DMS53 (cell line): ENCODE results near the gene OR10A5.
A peak's percentile ranks its signal among the peaks of the same experiment; 100 is the strongest.
"Not testable (repeated sequence)": the region's sequence is repeated elsewhere in the genome, so short reads cannot be mapped to it uniquely, and the experiment has no call there.

Source experiments
- DNase-seq: peaks from one replicate; lab custom pipeline; 2025; lab: John Stamatoyannopoulos, UW

OR10A5 gene

GRCh38 chr11:6845383-6845782 is at the start of gene OR10A5:
Gene OR10A5 (plus strand): TSS chr11:6845683. CDS start chr11:6845683, 0 bp downstream.
- DNase-seq: no peak

GRCh38 chr11:6799402-6799801 is 46.1 kb upstream of the OR10A5 start, which contains the start of gene OR6A2:
Gene OR6A2 (minus strand): TSS chr11:6799689. CDS start chr11:6795708, 3,981 bp downstream.
- peak; percentile 49 for DNase-seq

- DNase-seq: not testable (repeated sequence)
Observed at GRCh38 chr11:6801075-6801474, 44.4 kb upstream of the OR10A5 start.

- DNase-seq: peak; percentile 73
Observed at GRCh38 chr11:6812390-6813005, 33.0 kb upstream of the OR10A5 start.

- DNase-seq: no peak
Observed at GRCh38 chr11:6813656-6814055, 31.8 kb upstream of the OR10A5 start.

GRCh38 chr11:6817694-6818093 is 27.8 kb upstream of the OR10A5 start:
- DNase-seq: peak; percentile 32

- DNase-seq: no peak
Observed at GRCh38 chr11:6818967-6819366, 26.5 kb upstream of the OR10A5 start.

GRCh38 chr11:6824136-6824823 is 21.2 kb upstream of the OR10A5 start:
- peak; percentile 45 for DNase-seq

GRCh38 chr11:6825231-6825744 is 20.2 kb upstream of the OR10A5 start:
- peak; percentile 86 for DNase-seq

- DNase-seq: peak; percentile 68
Observed at GRCh38 chr11:6828103-6828502, 17.4 kb upstream of the OR10A5 start.

- DNase-seq: no peak
Observed at GRCh38 chr11:6833356-6833755, 12.1 kb upstream of the OR10A5 start.

GRCh38 chr11:6834021-6834420 is 11.5 kb upstream of the OR10A5 start:
- DNase-seq: no peak

GRCh38 chr11:6841694-6842093 is 3.8 kb upstream of the OR10A5 start:
- no peak for DNase-seq

GRCh38 chr11:6843670-6844069 is 1.8 kb upstream of the OR10A5 start:
- DNase-seq: no peak

- DNase-seq: peak; percentile 91
Observed at GRCh38 chr11:6844356-6844755, 1.1 kb upstream of the OR10A5 start.

- no peak for DNase-seq
Observed at GRCh38 chr11:6850526-6850925, 5.0 kb downstream of the OR10A5 start.

GRCh38 chr11:6854801-6855200 is 9.3 kb downstream of the OR10A5 start:
- not testable (repeated sequence) for DNase-seq

GRCh38 chr11:6855971-6856541 is 10.6 kb downstream of the OR10A5 start:
- DNase-seq: peak; percentile 71

- DNase-seq: no peak
Observed at GRCh38 chr11:6856871-6857270, 11.4 kb downstream of the OR10A5 start.

GRCh38 chr11:6862961-6863360 is 17.5 kb downstream of the OR10A5 start, which contains the start of gene OR10A2:
Gene OR10A2 (plus strand): TSS chr11:6863057. CDS start chr11:6869755, 6,698 bp downstream.
- DNase-seq: no peak

- DNase-seq: peak; percentile 18
Observed at GRCh38 chr11:6864438-6864837, 19.0 kb downstream of the OR10A5 start.

- DNase-seq: no peak
Observed at GRCh38 chr11:6871278-6871677, 25.8 kb downstream of the OR10A5 start.

GRCh38 chr11:6875761-6876160 is 30.3 kb downstream of the OR10A5 start:
- no peak for DNase-seq
